Lower leg skin (tissue), 4 donors: ENCODE data around the gene INPP4B. TPM values are rescaled to one million over a fixed set of nuclear protein-coding genes. Genes with fewer than 3 reads are reported as not detected.

ENCODE experiments used
- DNase-seq, 2 donors: peaks; one replicate each; pipeline ENCODE4 v3.0.0-alpha.2; 2019; ENCODE audit warnings: low spot score in 2 of 2
- H3K4me3 ChIP-seq: fragments of 200-600 bp; sonication (generic); 2 replicates; pipeline ENCODE4 v1.5.1; 2017; ENCODE audit warnings: mild to moderate bottlenecking, low read depth; ENCODE audit not compliant: poor library complexity, severe bottlenecking
- CTCF ChIP-seq, 3 donors: fragments of 450-650 bp; IDR thresholded peaks; one replicate each; pipeline ENCODE4 v1.5.1; 2016; ENCODE audit warnings: antibody characterized with exemption in 3 of 3, mild to moderate bottlenecking in 3 of 3, moderate library complexity in 2 of 3
- POLR2A ChIP-seq, 2 donors: fragments of 450-650 bp; IDR thresholded peaks; one replicate each; pipeline ENCODE4 v1.6.1; 2016 to 2017; ENCODE audit warnings: antibody characterized with exemption in 2 of 2, mild to moderate bottlenecking in 1 of 2, moderate library complexity in 1 of 2
- WGBS, 2 donors: methylation state at CpG; one replicate each; pipeline ENCODE4 v1.1.5; 2018; 5-methylcytosine and 5-hydroxymethylcytosine counted together
- intact Hi-C: fragments of 100-400 bp; cut with DNase I; formaldehyde crosslinking; loops from one replicate; pipeline ENCODE4 v1.15.0; 2023; ENCODE audit warnings: low total_unique reads
- total RNA-seq, 4 donors: library from RNA; depleted of rRNA; stranded (reverse); fragments of >200 nt; gene quantifications; one replicate each; pipeline ENCODE4 v1.1.0, GENCODE V29; 2016

The INPP4B gene
- total RNA-seq, 4 donors from 2014 or later, result 7.6 to 18.5 (median 17.6) TPM

- WGBS, 2 donors, result 88 to 91% methylated on average over 3 of the region's 3 CpGs
- DNase-seq, result no peak
- intact Hi-C loops, result no loop called here
- TF ChIP-seq POLR2A (IDR thresholded peaks at IDR 0.05) (no peak), CTCF (IDR thresholded peaks at IDR 0.05) (no peak)
- no peak overlapping the region for H3K4me3 ChIP-seq
Measured at GRCh38 chr4:142377342-142378091, 468.6 kb downstream of the INPP4B start.

- DNase-seq, result no peak
- intact Hi-C loops, result no loop called here
- WGBS, 2 donors, result 94 to 100% methylated on average over 1 of the region's 1 CpG
- no peak for TF ChIP-seq CTCF (IDR thresholded peaks at IDR 0.05)
- TF ChIP-seq POLR2A (IDR thresholded peaks at IDR 0.05), result no peak
- no peak overlapping the region for H3K4me3 ChIP-seq
Measured at GRCh38 chr4:142376204-142376603, 469.9 kb downstream of the INPP4B start.

GRCh38 chr4:142373610-142374009 lies 472.5 kb downstream of the INPP4B start:
- no peak for DNase-seq
- 15 to 17% methylated on average over 2 of the region's 2 CpGs for WGBS, 2 donors
- intact Hi-C loops, result no loop called here
- no peak overlapping the region for H3K4me3 ChIP-seq
- TF ChIP-seq POLR2A (IDR thresholded peaks at IDR 0.05) (no peak), CTCF (IDR thresholded peaks at IDR 0.05) (no peak)

- TF ChIP-seq CTCF (IDR thresholded peaks at IDR 0.05) (no peak), POLR2A (IDR thresholded peaks at IDR 0.05) (no peak)
- WGBS, 2 donors, result 55 to 66% methylated on average over 2 of the region's 2 CpGs
- intact Hi-C loops, result no loop called here
Measured at GRCh38 chr4:142372530-142373260, 473.4 kb downstream of the INPP4B start.

GRCh38 chr4:142369141-142369540 lies 477.0 kb downstream of the INPP4B start:
- intact Hi-C loops, result no loop called here
- WGBS, 2 donors, result 93 to 96% methylated on average over 3 of the region's 3 CpGs
- TF ChIP-seq CTCF (IDR thresholded peaks at IDR 0.05) (no peak), POLR2A (IDR thresholded peaks at IDR 0.05) (no peak)
- no peak for DNase-seq
- no peak overlapping the region for H3K4me3 ChIP-seq

More at GRCh38 chr4:142372530-142373260, 473.4 kb downstream of the INPP4B start:
- no peak overlapping the region for H3K4me3 ChIP-seq
- DNase-seq, result no peak
